H9 (cell line): ENCODE measurements around the gene WDFY1. TPM values are rescaled to one million over a fixed set of nuclear protein-coding genes. Genes with fewer than 3 reads are reported as not detected.

Experiments
- DNase-seq: peaks from one replicate; pipeline ENCODE4 v3.0.0-alpha.2; 2017
- H2AFZ ChIP-seq: one replicate; pipeline ENCODE4 v1.6.1; 2013; ENCODE audit warnings: mild to moderate bottlenecking, low read length, control low read depth, moderate library complexity
- H2AK5ac ChIP-seq: 2 replicates; pipeline ENCODE4 v1.6.1; 2013; ENCODE audit warnings: low read length, control low read depth, mixed read lengths; ENCODE audit not compliant: insufficient read length
- H2BK120ac ChIP-seq: one replicate; pipeline ENCODE4 v1.6.1; 2013; ENCODE audit warnings: low read depth, mild to moderate bottlenecking, low read length, control low read depth, inconsistent platforms; ENCODE audit not compliant: poor library complexity, severe bottlenecking
- H2BK12ac ChIP-seq: 2 replicates; pipeline ENCODE4 v1.6.1; 2013; ENCODE audit warnings: low read length, control low read depth, mixed read lengths, low read depth; ENCODE audit not compliant: insufficient read length
- H2BK15ac ChIP-seq: 2 replicates; pipeline ENCODE4 v1.6.1; 2013; ENCODE audit warnings: low read depth, low read length, control low read depth
- H2BK20ac ChIP-seq: one replicate; pipeline ENCODE4 v1.6.1; 2013; ENCODE audit warnings: low read depth, mild to moderate bottlenecking, low read length, control low read depth, inconsistent platforms; ENCODE audit not compliant: poor library complexity, severe bottlenecking
- H2BK5ac ChIP-seq: 2 replicates; pipeline ENCODE4 v1.6.1; 2013; ENCODE audit warnings: low read length, control low read depth, mixed read lengths; ENCODE audit not compliant: insufficient read length
- H3K14ac ChIP-seq: 2 replicates; pipeline ENCODE4 v1.6.1; 2013; ENCODE audit warnings: low read length, control low read depth; ENCODE audit not compliant: insufficient read depth
- H3K18ac ChIP-seq: 2 replicates; pipeline ENCODE4 v1.6.1; 2013; ENCODE audit warnings: low read depth, mild to moderate bottlenecking, mixed read lengths, low read length, control low read depth; ENCODE audit not compliant: insufficient read length
- H3K23ac ChIP-seq: 2 replicates; pipeline ENCODE4 v1.6.1; 2013; ENCODE audit warnings: low read length, control low read depth, mixed read lengths, low read depth; ENCODE audit not compliant: insufficient read length
- H3K23me2 ChIP-seq: 2 replicates; pipeline ENCODE4 v1.6.1; 2013; ENCODE audit warnings: low read depth, mild to moderate bottlenecking, mixed read lengths, low read length, control low read depth; ENCODE audit not compliant: insufficient read length, poor library complexity, severe bottlenecking
- H3K27ac ChIP-seq: 2 replicates; pipeline ENCODE4 v1.5.1; 2013; ENCODE audit warnings: low read length, control low read depth, mixed read lengths, low read depth; ENCODE audit not compliant: insufficient read length
- H3K27me3 ChIP-seq: 2 replicates; pipeline ENCODE4 v1.6.1; 2013; ENCODE audit warnings: low read length, control low read depth, inconsistent platforms; ENCODE audit not compliant: insufficient read depth
- H3K4ac ChIP-seq: 2 replicates; pipeline ENCODE4 v1.6.1; 2013; ENCODE audit warnings: low read depth, mild to moderate bottlenecking, control low read depth, inconsistent platforms, low read length, moderate library complexity
- H3K4me1 ChIP-seq: 2 replicates; pipeline ENCODE4 v1.6.1; 2013; ENCODE audit warnings: low read length, control low read depth, inconsistent platforms; ENCODE audit not compliant: insufficient read depth
- H3K4me2 ChIP-seq: 2 replicates; pipeline ENCODE4 v1.6.1; 2013; ENCODE audit warnings: low read length, control low read depth, mixed read lengths; ENCODE audit not compliant: insufficient read length, insufficient read depth
- H3K56ac ChIP-seq: 2 replicates; pipeline ENCODE4 v1.6.1; 2013; ENCODE audit warnings: low read depth, mild to moderate bottlenecking, mixed read lengths, low read length, control low read depth; ENCODE audit not compliant: insufficient read length
- H3K79me1 ChIP-seq: 2 replicates; pipeline ENCODE4 v1.6.1; 2013; ENCODE audit warnings: low read depth, mild to moderate bottlenecking, moderate library complexity, low read length, control low read depth, inconsistent platforms; ENCODE audit not compliant: insufficient read depth, poor library complexity, severe bottlenecking
- H3K79me2 ChIP-seq: 2 replicates; pipeline ENCODE4 v1.6.1; 2013; ENCODE audit warnings: low read length, control low read depth, inconsistent platforms; ENCODE audit not compliant: insufficient read depth
- H3K9ac ChIP-seq: 2 replicates; pipeline ENCODE4 v1.6.1; 2013; ENCODE audit warnings: low read length, control low read depth, mixed read lengths; ENCODE audit not compliant: insufficient read length; ENCODE audit errors: extremely low read depth
- H3K9me3 ChIP-seq: one replicate; pipeline ENCODE4 v1.6.1; 2013; ENCODE audit warnings: low read depth, low read length, inconsistent platforms; ENCODE audit not compliant: control insufficient read depth
- H3T11ph ChIP-seq: one replicate; pipeline ENCODE4 v1.6.1; 2013; ENCODE audit warnings: mild to moderate bottlenecking, low read length, control low read depth, inconsistent platforms
- H4K20me1 ChIP-seq: one replicate; pipeline ENCODE4 v1.6.1; 2013; ENCODE audit not compliant: control insufficient read depth, insufficient read length, insufficient read depth
- H4K5ac ChIP-seq: 2 replicates; pipeline ENCODE4 v1.6.1; 2013; ENCODE audit warnings: low read depth, mild to moderate bottlenecking, mixed read lengths, low read length, control low read depth; ENCODE audit not compliant: insufficient read length
- H4K8ac ChIP-seq: replicated peaks from 2 replicates; pipeline ENCODE4 v1.6.1; 2013; ENCODE audit warnings: low read length, control low read depth, mixed read lengths, low read depth; ENCODE audit not compliant: insufficient read length
- H4K91ac ChIP-seq: 2 replicates; pipeline ENCODE4 v1.6.1; 2013; ENCODE audit warnings: low read depth, mild to moderate bottlenecking, moderate library complexity, mixed read lengths, low read length, control low read depth; ENCODE audit not compliant: insufficient read length
- H3K27ac Mint-ChIP-seq, 3 experiments: 2 replicates in 2 of 3; 3 replicates in 1 of 3; pipeline ENCODE4 v1.8.0; 2020 to 2021; ENCODE audit warnings: mixed read lengths in 3 of 3, mild to moderate bottlenecking in 1 of 3, moderate library complexity in 1 of 3
- H3K27me3 Mint-ChIP-seq: 2 replicates; pipeline ENCODE4 v1.8.0; 2021; ENCODE audit warnings: low read depth, mild to moderate bottlenecking, moderate library complexity, mixed read lengths
- H3K36me3 Mint-ChIP-seq, 3 experiments: 2 replicates in 2 of 3; 3 replicates in 1 of 3; pipeline ENCODE4 v1.8.0; 2020 to 2021; ENCODE audit warnings: low read depth in 3 of 3, mixed read lengths in 3 of 3; ENCODE audit not compliant: insufficient read depth in 1 of 3
- H3K4me1 Mint-ChIP-seq, 2 experiments: 2 replicates each; pipeline ENCODE4 v1.8.0; 2020; ENCODE audit warnings: mixed read lengths in 2 of 2
- H3K4me3 Mint-ChIP-seq, 2 experiments: 2 replicates in 1 of 2; 3 replicates in 1 of 2; pipeline ENCODE4 v1.8.0; 2020 to 2021; ENCODE audit warnings: mild to moderate bottlenecking in 2 of 2, mixed read lengths in 2 of 2, moderate library complexity in 1 of 2
- H3K9me3 Mint-ChIP-seq, 2 experiments: 2 replicates in 1 of 2; 3 replicates in 1 of 2; pipeline ENCODE4 v1.8.0; 2020; ENCODE audit warnings: mild to moderate bottlenecking in 2 of 2, mixed read lengths in 2 of 2, moderate library complexity in 1 of 2
- CTCF ChIP-seq: fragments of 200-600 bp; sonication (generic); conservative IDR thresholded peaks from 3 replicates; pipeline ENCODE4 v1.8.0; 2021; ENCODE audit warnings: antibody characterized with exemption, mild to moderate bottlenecking
- total RNA-seq: library from RNA; stranded (reverse); gene quantifications from 2 replicates; pipeline ENCODE4 v1.2.1, GENCODE V29; 2021

The WDFY1 gene
- total RNA-seq, 1 experiment from 2014 or later = 54.1 TPM

- Histone ChIP-seq H2BK120ac (no peak overlapping the region), H4K20me1 (no peaks in the 10 kb centered on the region), H4K5ac (no peak overlapping the region), H3K4me1 (no peaks in the 10 kb centered on the region), H3K56ac (no peak overlapping the region), H3T11ph (no peak overlapping the region), H3K79me1 (peaks cover 6% of the 10 kb centered on the region), H2BK15ac (no peak overlapping the region), H4K8ac (no peak overlapping the region), H2AFZ (no peak overlapping the region), H3K14ac (no peak overlapping the region), H2BK12ac (no peak overlapping the region), H3K9me3 (no peaks in the 10 kb centered on the region), H2AK5ac (no peak overlapping the region), H2BK5ac (no peak overlapping the region), H3K23me2 (no peaks in the 10 kb centered on the region), H3K18ac (no peak overlapping the region), H3K4me2 (no peak overlapping the region), H3K79me2 (peaks cover 7% of the 10 kb centered on the region; the same call in 1 of the 2 replicates), H3K4ac (no peak overlapping the region), H2BK20ac (no peak overlapping the region), H4K91ac (no peak overlapping the region), H3K9ac (no peak overlapping the region), H3K27ac (no peak overlapping the region), H3K27me3 (no peaks in the 10 kb centered on the region), H3K23ac (no peak overlapping the region)
- no peak for DNase-seq
- Mint-ChIP-seq H3K9me3 (peaks cover 0 to 6% of the 10 kb centered on the region in 2 experiments; a peak in 4 of 5 replicates), H3K27ac (0 out of 7 replicates have a peak overlapping the region, but pooled peaks of 1 of the 3 experiments have one; percentile 12), H3K4me3 (no peak overlapping the region), H3K27me3 (no peaks in the 10 kb centered on the region), H3K36me3 (peaks cover 29 to 36% (median 31%) of the 10 kb centered on the region in 3 experiments), H3K4me1 (peaks cover 0 to 5% of the 10 kb centered on the region in 2 experiments; a peak in 2 of 4 replicates)
- TF ChIP-seq CTCF = no peak
Observed at GRCh38 chr2:223921204-223921603, 23.9 kb downstream of the WDFY1 start.
